ENCODE data around the gene SEMA3C.

GRCh38 chr7:80775482-80775881 lies 143.4 kb downstream of the SEMA3C start:
- no peak for TF ChIP-seq CTCF (IDR thresholded peaks at IDR 0.05)
- no peak for TF ChIP-seq EZH2 (IDR thresholded peaks at IDR 0.05; ENCODE audit: borderline replicate concordance, insufficient read depth, low read depth, low read length, poor library complexity, severe bottlenecking)

Data from B cell (primary cell).